Type B pancreatic cell (in vitro differentiated cells): ENCODE data around the gene GMDS. TPM values are rescaled to one million over a fixed set of nuclear protein-coding genes. Genes with fewer than 3 reads are reported as not detected.
"Not testable (repeated sequence)": the region's sequence is repeated elsewhere in the genome, so short reads cannot be mapped to it uniquely, and the experiment has no call there.

Experiments
- DNase-seq: peaks from one replicate; pipeline ENCODE4 v3.0.0; 2021; ENCODE audit warnings: mixed read lengths; ENCODE audit not compliant: unreplicated experiment; ENCODE audit errors: extremely low spot score
- H3K27ac Mint-ChIP-seq: 2 replicates; pipeline ENCODE4 v1.8.0; 2021; ENCODE audit warnings: mild to moderate bottlenecking, mixed read lengths
- H3K27me3 Mint-ChIP-seq: 2 replicates; pipeline ENCODE4 v1.8.0; 2021; ENCODE audit warnings: mixed read lengths
- H3K36me3 Mint-ChIP-seq: 2 replicates; pipeline ENCODE4 v1.8.0; 2021; ENCODE audit warnings: mixed read lengths
- H3K4me1 Mint-ChIP-seq: one replicate; pipeline ENCODE4 v1.8.0; 2021; ENCODE audit warnings: mixed read lengths; ENCODE audit not compliant: unreplicated experiment
- H3K4me3 Mint-ChIP-seq: 2 replicates; pipeline ENCODE4 v1.8.0; 2021; ENCODE audit warnings: mild to moderate bottlenecking, mixed read lengths
- H3K9me3 Mint-ChIP-seq: 2 replicates; pipeline ENCODE4 v1.8.0; 2021; ENCODE audit warnings: mixed read lengths
- total RNA-seq: library from RNA; stranded (reverse); gene quantifications from 2 replicates; pipeline ENCODE4 v1.2.1, GENCODE V29; 2021; ENCODE audit warnings: low replicate concordance
- TF ChIP-seq, protein P1 (sequence below): fragments of 200-600 bp; sonication (generic); conservative IDR thresholded peaks from 2 replicates; pipeline ENCODE4 v1.5.0; 2021; ENCODE audit warnings: antibody characterized with exemption, mild to moderate bottlenecking

Gene GMDS
- total RNA-seq, 1 donor from 2014 or later: 41.3 TPM

DNA sequence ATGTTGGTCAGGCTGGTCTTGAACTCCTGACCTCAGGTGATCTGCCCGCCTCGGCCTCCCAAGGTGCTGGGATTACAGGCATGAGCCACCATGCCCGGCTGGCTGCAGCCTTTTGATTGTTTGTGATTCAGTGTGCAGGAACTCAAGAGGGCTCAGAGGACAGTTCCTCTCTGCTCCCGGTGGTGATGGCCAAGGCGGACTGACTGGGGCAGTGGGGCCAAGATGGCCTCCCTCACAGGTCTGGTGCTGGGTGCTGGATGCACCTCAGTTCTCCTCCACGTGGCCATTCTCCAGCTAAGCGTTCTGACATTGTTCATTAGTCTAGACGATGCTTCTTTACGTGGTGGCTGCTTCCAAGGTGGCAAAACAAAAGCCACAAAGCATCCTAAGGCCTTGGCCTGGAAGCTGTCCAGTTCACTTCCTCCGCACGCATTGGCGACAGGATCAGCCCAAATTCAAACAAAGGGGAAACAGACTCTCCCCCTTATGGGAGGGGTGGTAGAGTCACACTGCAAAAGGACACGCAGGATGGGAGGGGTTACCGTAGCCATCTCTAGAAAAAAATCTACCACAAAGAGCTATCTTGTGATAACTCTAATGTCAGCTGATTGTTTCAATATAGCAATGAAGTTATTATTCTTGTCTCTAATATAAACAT, 488.8 kb downstream of the GMDS start:
- Mint-ChIP-seq H3K27me3 (no peaks in the 10 kb centered on the region), H3K9me3 (peaks cover 18% of the 10 kb centered on the region), H3K4me1 (peaks cover 26% of the 10 kb centered on the region), H3K27ac (no peak overlapping the region), H3K36me3 (peaks cover 7% of the 10 kb centered on the region), H3K4me3 (no peak overlapping the region)
- TF ChIP-seq, protein P1, sequence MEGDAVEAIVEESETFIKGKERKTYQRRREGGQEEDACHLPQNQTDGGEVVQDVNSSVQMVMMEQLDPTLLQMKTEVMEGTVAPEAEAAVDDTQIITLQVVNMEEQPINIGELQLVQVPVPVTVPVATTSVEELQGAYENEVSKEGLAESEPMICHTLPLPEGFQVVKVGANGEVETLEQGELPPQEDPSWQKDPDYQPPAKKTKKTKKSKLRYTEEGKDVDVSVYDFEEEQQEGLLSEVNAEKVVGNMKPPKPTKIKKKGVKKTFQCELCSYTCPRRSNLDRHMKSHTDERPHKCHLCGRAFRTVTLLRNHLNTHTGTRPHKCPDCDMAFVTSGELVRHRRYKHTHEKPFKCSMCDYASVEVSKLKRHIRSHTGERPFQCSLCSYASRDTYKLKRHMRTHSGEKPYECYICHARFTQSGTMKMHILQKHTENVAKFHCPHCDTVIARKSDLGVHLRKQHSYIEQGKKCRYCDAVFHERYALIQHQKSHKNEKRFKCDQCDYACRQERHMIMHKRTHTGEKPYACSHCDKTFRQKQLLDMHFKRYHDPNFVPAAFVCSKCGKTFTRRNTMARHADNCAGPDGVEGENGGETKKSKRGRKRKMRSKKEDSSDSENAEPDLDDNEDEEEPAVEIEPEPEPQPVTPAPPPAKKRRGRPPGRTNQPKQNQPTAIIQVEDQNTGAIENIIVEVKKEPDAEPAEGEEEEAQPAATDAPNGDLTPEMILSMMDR: no peak
- no peak for DNase-seq

DNA sequence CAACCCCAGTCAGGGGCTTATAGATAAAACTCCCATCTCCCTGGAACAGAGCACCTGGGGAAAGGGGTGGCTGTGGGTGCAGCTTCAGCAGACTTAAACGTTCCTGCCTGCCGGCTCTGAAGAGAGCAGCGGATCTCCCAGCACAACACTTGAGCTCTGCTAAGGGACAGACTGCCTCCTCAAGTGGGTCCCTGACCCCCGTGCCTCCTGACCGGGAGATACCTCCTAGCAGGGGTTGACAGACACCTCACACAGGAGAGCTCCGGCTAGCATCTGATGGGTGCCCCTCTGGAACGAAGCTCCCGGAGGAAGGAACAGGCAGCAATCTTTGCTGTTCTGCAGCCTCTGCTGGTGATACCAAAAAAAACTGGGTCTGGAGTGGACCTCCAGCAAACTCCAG, 494.3 kb downstream of the GMDS start:
- not testable (repeated sequence) for DNase-seq, H3K4me1 Mint-ChIP-seq, H3K27ac Mint-ChIP-seq, H3K27me3 Mint-ChIP-seq, H3K4me3 Mint-ChIP-seq, H3K36me3 Mint-ChIP-seq
- peaks cover 12% of the 10 kb centered on the region for H3K9me3 Mint-ChIP-seq

DNA sequence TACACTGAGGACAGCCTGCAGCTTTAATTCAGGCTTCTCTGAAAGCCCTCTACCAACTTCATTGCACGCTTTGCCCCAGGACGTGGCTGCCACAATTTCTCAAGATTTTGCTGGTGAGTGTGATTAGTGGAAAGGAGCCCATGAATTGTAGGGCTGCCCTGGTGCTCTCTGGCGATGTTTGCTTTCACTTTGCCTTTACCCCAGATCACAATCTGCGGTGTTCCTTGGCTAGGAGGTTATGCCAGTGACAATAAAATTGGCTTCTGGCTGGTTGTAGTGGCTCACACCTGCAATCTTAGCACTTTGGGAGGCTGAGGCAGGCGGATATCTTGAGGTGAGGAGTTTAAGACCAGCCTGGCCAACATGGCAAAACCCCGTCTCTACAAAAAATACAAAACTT, 496.4 kb downstream of the GMDS start:
- Mint-ChIP-seq H3K27ac (no peak overlapping the region), H3K9me3 (peaks cover 12% of the 10 kb centered on the region), H3K27me3 (no peaks in the 10 kb centered on the region), H3K4me3 (no peak overlapping the region), H3K4me1 (peaks cover 10% of the 10 kb centered on the region), H3K36me3 (peaks cover 4% of the 10 kb centered on the region)
- no peak for DNase-seq
- TF ChIP-seq, protein P1: no peak

DNA sequence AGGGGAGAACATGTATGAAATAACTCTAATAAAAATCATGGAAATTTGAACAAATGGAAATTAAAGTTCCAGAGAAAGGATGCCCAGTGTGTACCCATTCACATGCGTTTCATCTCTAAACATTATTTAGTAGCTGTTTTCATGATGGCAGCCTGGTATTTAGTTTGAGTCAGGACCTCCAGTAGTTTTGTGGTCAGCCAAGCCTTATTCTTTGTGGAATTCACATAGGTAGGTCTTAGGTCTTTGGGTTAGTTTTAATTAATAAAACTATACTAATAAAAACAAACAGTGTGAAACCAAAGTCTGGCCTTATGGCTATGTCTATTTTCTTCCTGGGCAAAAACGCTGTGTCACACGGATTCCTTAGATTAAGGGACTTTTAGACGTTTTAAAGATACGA, 497.9 kb downstream of the GMDS start:
- TF ChIP-seq, protein P1: no peak
- Mint-ChIP-seq H3K4me3 (no peak overlapping the region), H3K9me3 (peaks cover 7% of the 10 kb centered on the region), H3K4me1 (peaks cover 10% of the 10 kb centered on the region), H3K27ac (no peak overlapping the region), H3K27me3 (no peaks in the 10 kb centered on the region), H3K36me3 (peaks cover 4% of the 10 kb centered on the region)
- DNase-seq: no peak

DNA sequence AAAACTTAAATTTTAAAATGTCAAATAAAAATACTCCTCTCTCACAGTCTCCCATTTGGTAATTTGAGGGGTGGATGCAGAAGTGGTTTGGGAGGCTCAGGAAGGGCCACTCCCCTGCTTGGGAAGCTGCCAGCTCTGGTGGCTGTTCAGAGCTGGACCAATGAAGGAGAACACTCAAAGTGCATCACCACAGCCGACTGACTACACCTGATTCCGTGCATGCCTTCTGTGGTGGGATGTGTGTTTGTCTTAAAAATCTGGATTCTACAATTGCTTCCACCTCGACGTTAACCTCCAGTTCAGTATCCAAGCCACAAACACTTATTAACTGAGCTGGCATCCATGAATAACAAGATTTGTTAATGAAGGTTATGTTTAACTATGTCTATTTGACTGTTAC, 498.4 kb downstream of the GMDS start:
- H3K27ac Mint-ChIP-seq: no peak overlapping the region
- H3K9me3 Mint-ChIP-seq: peaks cover 2% of the 10 kb centered on the region
- no peak overlapping the region for H3K4me3 Mint-ChIP-seq
- no peak for DNase-seq
- H3K4me1 Mint-ChIP-seq: peaks cover 10% of the 10 kb centered on the region
- peaks cover 4% of the 10 kb centered on the region for H3K36me3 Mint-ChIP-seq
- no peaks in the 10 kb centered on the region for H3K27me3 Mint-ChIP-seq
- TF ChIP-seq, protein P1: no peak

DNA sequence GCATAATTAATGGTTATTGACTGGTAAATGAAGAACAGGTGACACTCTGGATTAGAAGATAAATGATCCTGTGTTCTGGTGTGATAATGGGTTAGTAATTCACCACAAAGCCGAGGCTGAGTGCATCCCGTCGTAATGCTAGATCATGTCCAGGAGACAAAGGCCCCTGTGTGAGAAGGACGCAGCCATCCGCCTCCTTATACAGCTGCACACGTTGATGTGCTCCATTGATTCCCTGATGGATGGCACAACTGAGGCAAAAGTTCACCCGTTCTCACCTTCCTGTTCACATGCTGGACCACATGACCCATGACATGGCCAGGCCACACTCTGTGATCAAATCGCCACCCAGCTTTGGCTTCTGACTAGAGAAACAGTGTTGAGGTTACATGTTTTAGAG, 499.6 kb downstream of the GMDS start:
- H3K36me3 Mint-ChIP-seq: peaks cover 4% of the 10 kb centered on the region
- no peak for DNase-seq

More for the DNA sequence above, 499.6 kb downstream of the GMDS start:
- no peak overlapping the region for H3K4me3 Mint-ChIP-seq
- no peaks in the 10 kb centered on the region for H3K27me3 Mint-ChIP-seq
- H3K27ac Mint-ChIP-seq: no peak overlapping the region
- TF ChIP-seq, protein P1: no peak
- peaks cover 10% of the 10 kb centered on the region for H3K4me1 Mint-ChIP-seq
- no peaks in the 10 kb centered on the region for H3K9me3 Mint-ChIP-seq
